ENCODE data around the gene PIK3R1. TPM values are rescaled to one million over a fixed set of nuclear protein-coding genes. Genes with fewer than 3 reads are reported as not detected.
A peak's percentile ranks its signal among the peaks of the same experiment; 100 is the strongest.

Gene PIK3R1
- total RNA-seq, 1 experiment from 2014 or later = 18.9 TPM

DNA sequence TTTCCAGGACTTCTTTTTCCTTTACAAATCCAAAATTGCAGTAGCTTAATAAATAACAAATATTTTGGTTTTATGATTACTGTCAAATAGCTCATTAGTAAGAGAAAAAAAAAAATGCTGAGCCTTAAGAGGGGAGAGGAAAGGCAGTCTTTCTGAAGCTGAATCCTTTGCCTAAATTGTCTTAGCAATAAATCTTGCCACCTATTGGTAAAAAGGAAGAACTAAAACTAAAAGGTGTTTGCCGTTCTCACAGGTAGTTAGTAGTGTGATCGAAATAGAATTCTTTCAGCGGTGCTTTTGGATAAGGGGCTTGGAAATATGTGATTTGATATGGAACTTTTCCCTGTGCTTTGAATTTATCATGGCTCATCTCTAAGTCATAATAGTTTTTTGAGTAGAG, 31.2 kb downstream of the PIK3R1 start:
- DNase-seq (ENCODE audit: low spot score) = no peak
- in situ Hi-C loops (cut with HindIII; ENCODE audit: low sequenced_read_pairs) = no loop called here

DNA sequence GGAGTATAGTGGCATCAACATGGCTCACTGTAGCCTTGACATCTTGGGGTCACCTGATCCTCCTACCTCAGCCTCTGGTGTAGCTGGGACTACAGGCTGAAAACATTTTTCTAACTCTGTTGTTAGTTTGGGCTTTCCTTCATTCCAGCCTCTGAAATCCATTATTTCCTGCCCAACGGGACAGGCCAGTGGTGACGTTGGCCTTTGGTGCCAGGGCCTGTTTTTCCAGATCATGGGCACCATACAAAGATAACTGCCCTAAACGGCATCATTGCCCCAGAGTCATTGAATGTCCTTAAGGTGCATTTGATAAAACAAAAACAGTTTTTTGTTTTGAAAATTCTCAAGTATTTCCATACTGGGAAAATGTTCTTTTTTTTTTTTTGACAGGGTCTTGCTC, 32.1 kb downstream of the PIK3R1 start:
- no peak for DNase-seq (ENCODE audit: low spot score)
- in situ Hi-C loops (cut with HindIII; ENCODE audit: low sequenced_read_pairs) = no loop called here

DNA sequence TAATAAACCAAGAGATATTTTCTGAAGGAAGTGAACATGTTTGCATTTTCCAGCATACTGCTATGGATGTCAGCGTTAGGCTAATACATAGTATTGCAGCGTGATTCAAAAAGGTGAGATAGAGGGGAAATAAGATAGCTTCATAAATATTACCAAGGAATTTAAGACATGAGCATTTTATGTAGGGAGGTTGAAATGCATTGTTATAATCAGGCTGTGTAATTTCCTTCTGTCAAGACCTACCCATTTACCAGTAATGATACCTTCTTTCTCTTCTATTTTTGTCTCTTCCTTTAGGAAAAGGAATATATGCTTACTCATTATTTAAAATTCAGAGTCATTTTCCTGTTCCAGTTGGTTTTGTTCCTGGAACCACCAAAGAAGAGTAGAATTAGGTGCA, 33.3 kb downstream of the PIK3R1 start:
- no peak for DNase-seq (ENCODE audit: low spot score)
- in situ Hi-C loops (cut with HindIII; ENCODE audit: low sequenced_read_pairs) = no loop called here

DNA sequence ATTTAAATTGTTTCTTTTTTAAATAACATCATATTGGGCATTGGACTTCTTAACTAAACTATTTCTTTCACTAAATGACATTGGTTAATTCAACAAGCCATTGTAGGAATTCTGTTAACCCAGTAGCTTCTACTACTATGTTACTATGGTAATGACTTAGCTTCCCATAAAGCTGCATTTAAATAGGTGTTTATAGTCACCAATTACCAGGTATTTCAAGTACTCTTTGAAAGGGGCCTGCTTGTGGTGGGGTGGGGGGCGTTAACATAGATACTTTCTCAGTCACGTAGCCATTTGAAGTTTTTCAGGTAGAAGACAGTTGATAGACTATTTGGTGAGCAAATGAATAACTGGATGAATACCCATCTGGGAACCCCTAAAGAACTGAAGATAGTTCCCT, 34.0 kb downstream of the PIK3R1 start:
- in situ Hi-C loops (cut with HindIII; ENCODE audit: low sequenced_read_pairs) = no loop called here
- no peak for DNase-seq (ENCODE audit: low spot score)

DNA sequence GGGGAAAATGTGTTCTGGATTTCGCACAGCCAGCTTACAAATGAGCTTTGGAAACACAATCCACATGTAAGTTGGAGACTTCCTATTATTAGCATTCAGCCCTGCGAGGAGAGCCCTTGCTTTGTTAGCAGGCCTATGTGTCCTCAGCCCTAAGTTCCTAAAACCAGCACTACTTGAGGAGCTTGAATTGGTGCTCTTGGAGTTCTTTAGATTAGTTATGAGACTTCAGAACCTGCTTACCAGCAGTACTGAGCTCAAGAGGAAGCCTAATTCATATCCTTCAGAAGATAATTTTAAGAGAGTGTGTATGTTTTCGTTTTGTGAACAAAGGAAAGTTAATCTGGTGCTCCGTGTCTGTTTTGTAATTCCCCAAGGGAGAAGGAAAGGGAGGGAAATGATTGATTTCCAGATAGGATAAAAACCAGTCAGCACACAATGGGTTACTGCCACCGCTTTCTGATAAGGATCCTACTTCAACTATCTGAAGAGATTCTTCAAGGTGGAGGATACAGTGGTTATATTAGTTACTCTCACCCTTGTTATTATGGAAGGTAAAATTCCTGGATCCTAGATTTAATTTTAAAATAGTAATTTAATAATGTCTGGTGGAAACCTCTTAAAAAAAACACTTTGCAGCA, 35.2 kb downstream of the PIK3R1 start:
- in situ Hi-C loops (cut with HindIII; ENCODE audit: low sequenced_read_pairs) = no loop called here
- DNase-seq (ENCODE audit: low spot score) = no peak

DNA sequence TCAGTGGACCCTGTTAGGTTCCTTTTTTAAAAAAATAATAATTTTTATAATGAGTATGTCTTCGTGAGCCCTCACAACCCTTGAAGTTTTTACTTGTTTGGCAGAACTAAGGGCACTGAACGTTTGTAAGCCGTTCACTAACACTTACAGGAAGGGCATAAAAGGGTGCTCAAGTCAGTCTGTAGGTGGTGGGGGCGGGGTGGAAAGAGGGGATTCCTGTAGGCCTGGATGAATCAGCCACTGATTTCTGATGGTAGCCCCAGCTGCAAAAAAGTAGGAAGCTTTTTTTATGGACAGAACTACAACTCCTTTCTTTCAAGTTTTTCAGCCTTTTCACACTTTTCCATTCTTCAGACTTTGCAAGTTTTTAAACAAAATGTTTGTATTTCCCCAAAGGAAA, 35.8 kb downstream of the PIK3R1 start:
- in situ Hi-C loops (cut with HindIII; ENCODE audit: low sequenced_read_pairs) = no loop called here
- no peak for DNase-seq (ENCODE audit: low spot score)

DNA sequence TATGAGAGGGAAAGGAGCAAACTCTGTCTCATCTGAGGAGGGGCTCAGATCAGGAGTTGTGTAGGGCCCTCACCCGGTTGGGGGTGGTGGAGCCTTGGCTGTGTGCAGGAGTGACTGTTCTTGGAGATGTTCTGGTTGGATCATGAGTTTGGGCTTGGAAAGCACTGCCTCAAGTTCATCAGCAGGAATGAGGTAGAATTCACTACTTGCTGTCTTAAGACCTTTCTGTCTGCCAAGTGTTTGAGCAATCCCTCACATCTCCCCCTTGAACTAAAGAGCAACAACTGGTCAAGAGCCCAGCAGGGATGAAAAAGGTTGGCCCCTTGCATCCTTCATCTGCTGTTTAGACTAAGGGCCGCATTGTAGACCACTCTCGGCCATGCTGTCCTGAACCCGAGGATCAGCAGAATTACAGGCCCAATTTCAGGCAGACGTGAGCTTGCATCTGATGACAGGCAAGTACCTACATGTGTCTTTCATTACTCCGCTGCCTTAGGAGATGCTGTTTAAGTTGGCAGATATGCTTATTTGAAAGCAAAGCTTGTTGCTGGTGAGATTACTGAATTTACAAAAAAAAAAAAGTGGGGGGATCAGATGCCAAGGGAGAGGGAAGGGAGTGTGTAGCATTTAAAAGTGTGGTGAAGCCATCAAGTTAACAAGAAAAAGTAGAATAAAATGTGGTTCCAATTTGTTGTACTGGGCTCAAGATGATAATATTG, 36.4 kb downstream of the PIK3R1 start:
- in situ Hi-C loops (cut with HindIII; ENCODE audit: low sequenced_read_pairs) = no loop called here

DNA sequence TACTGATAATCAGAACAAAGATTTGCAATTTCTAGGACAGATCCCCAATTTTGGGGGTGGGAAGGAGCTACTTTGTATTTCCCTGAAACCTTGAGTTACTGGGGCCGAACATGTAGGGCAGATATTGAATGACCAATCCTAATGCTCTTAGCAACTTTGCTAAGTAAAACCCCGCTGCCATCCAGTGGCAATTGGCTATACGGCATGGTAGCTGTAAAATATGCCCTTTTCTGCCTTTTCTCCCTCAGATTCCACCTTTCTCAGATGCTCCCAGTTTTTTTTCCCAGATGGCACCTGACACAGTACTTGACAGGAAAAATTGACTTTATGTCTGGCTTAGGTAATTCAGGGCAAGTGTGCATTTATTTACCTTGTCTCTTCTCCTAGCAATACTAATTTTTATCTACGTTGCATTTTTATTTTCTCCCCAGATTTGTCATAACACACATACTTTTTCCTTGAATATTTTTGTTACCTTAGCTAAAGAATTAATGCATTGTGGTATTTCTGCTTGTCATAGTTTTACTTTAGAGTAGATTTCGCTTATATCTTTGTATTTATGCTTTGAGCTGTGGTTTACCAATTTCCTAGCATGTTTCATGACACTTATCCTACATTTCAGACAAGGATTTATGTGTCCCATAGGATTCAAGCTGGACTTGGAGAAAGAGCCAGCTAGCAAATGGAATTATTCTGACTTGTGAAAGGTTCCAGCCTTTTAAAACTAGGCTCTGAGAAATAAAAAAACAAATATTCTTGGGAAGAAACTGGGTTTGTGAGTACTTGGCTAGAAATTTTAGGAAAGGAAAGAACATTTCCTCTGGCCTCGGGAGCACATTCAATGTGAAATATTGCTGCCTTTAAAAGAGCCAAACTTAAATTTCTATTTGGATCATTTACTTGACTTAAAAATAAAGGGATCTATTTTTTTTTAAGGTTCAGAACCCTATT, 37.4 kb downstream of the PIK3R1 start:
- in situ Hi-C loops (cut with HindIII; ENCODE audit: low sequenced_read_pairs) = no loop called here
- peak; percentile 86 for DNase-seq (ENCODE audit: low spot score)

More for the DNA sequence above, 36.4 kb downstream of the PIK3R1 start:
- DNase-seq (ENCODE audit: low spot score) = no peak

DNA sequence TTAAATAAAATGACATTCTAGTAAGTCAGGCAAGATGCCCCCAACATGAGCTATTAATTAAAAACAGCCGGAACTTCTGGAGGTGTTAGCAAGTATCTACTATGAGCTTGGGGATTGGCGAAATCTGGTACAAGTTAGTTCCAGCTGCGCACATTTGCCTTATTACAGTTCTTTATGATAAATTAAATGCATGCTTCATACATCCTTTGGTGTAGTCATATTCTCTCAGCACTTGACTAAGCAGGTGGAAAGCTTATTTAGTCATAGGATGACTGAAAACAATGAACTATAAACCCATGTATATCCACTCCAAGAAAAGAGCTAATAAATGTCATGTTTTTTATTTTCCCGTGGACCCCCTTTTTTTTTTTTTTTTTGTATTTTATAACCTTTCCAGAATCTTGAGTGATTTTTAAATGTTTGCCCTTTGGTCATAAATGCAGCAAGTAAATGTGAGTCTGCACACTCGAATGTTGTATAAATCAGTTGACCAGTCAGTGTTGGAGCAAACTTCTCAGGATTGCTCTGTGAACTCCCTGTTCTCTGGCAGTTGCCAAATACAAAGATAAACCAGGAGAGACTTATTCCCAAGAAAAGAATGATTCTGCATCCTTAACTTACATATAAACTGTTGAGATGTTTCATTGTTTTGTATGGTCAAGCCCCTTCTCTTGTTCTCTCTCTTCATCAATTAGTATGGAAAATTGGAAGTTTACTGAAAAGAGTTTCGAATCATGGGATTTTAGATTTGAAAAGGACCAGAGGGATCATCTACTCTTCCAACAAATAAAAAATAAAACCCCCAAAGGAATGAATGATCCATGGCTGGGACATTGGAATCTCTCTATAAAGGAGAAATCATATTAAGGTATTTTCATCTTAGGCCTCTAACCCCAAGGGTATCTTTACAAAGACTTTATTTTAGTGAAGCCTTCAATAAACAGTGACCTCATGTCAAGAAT, 38.3 kb downstream of the PIK3R1 start:
- in situ Hi-C loops (cut with HindIII; ENCODE audit: low sequenced_read_pairs) = no loop called here
- no peak for DNase-seq (ENCODE audit: low spot score)

DNA sequence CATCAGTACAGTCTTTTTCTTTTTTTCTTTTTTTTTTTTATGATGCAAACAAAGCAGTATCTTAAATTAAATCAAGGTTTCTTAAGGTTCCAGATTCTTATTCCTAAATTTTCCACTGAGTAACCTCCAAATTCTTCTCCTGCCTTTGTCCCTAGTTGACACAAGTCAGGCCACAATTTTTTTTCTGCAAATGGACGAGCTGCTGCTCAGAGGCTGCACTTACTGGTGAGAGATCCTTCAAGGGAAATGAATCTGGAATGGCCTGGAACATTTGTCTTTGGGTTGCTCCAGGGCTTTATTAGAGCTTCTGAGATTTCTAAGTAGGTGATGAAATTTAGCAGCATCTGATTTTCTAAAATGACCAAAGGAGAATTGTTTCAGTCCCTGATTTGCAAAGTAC, 39.3 kb downstream of the PIK3R1 start:
- no peak for DNase-seq (ENCODE audit: low spot score)
- in situ Hi-C loops (cut with HindIII; ENCODE audit: low sequenced_read_pairs) = no loop called here

DNA sequence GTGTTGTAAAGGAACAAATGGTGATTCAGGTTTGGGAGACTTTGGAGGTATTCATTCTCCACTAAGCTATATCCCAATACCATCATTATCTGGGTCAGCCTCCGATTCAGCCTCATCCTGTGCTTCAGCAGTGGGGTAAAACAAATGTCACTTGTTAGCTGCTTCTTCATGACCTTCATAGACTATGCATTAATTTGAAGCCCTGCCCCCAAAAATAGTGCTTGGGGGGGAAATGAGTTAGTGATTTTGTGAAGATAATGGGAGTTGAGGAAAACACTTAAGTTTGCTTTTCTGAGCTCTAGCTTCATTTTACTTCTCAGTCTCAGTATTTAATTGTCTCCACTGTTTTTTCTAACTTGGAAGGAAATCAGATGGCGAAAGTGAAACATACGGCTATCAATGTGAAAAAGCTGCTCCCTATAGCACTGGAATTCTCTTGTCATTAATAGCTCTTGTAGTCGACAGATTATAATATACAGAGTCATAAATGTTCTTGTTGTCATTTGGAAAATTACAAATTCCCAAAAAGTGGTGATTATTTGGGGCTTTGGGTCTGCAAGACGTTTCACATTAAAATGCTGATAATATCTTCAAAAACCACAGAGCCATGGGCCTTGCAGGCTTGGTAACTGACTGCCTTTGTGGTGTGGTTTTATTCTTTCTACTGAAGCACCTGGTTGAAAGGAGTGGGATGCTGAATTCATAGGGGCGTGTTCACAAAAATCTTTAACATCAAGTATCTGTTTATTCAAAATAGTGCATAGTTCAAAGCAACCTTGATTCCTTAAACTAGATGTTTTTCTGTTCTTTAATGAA, 40.0 kb downstream of the PIK3R1 start:
- in situ Hi-C loops (cut with HindIII; ENCODE audit: low sequenced_read_pairs) = no loop called here
- DNase-seq (ENCODE audit: low spot score) = no peak

DNA sequence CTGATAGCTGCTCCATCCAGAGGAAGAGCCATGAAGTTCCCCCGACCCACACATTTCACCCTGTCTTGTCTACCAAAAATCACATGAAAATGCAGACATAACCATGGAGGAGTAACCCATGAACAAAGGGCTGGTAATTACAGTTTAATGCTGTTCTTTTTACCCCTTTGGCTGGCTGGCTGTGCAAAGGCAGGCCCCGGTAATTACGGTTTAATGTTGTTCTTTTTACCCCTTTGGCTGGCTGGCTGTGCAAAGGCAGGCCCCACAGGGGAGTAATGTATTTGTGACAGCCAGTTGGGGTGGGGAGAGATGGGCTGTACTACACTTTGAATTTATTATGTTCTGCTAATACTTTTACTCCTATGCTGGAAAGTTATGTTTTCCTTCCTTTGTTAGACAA, 41.7 kb downstream of the PIK3R1 start:
- in situ Hi-C loops (cut with HindIII; ENCODE audit: low sequenced_read_pairs) = no loop called here
- no peak for DNase-seq (ENCODE audit: low spot score)

DNA sequence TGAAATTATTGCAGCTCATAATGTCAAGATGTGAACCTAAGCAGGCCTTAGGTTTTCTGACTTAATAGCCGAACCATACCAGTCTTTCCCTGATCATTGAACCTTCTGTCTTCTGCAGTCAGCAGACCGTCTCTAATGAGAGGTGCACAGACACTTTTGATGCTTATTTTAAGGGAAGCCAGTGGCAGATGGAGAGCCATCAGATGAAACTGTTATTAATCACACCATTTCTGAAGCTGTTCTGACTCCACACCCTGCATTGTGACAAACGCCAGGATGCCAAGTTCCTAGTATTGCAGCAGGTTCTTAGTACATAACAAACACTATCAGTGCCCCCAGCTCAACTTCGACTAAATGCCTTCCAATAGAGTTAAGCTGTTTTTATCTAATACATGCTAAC, 43.0 kb downstream of the PIK3R1 start:
- in situ Hi-C loops (cut with HindIII; ENCODE audit: low sequenced_read_pairs) = no loop called here

DNA sequence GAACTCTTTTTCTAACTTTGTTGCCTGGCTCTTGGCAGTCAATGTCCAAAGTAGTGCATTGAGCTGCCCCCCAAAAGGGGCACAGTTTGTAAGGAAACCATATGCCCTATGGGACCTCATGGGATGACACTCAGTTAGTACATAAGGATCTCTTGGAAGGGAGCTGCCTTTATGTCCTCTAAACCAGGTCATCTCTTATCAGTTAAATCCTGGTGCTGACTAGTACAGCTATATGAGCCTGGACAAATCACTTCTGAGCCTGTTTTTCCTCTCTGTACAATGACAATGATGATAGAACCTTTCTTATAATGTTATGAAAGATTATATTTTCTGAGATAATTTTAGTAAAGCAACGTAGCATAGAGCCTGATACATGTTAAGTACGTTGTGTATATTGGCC, 44.1 kb downstream of the PIK3R1 start:
- DNase-seq (ENCODE audit: low spot score) = no peak
- in situ Hi-C loops (cut with HindIII; ENCODE audit: low sequenced_read_pairs) = no loop called here

More for the DNA sequence above, 43.0 kb downstream of the PIK3R1 start:
- DNase-seq (ENCODE audit: low spot score) = peak; percentile 74

DNA sequence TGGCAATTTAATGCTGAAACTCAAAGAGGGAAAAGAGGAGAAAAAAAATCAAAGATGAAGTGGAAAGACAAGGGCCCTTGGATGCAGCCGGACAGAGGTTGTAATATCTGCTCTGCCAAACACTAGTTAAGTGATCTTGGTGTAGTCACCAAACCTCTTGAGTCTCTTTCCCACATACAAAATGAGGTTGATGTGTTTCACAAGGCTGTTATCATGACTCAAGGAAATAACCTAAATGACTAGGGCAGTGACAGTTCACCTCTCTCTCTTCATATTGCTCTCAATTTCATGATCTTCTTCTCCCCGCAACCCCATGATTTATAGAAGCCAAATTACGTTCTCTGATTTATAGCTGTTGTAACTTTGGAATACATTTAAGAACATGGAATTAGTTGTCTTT, 44.9 kb downstream of the PIK3R1 start:
- DNase-seq (ENCODE audit: low spot score) = no peak
- in situ Hi-C loops (cut with HindIII; ENCODE audit: low sequenced_read_pairs) = no loop called here

DNA sequence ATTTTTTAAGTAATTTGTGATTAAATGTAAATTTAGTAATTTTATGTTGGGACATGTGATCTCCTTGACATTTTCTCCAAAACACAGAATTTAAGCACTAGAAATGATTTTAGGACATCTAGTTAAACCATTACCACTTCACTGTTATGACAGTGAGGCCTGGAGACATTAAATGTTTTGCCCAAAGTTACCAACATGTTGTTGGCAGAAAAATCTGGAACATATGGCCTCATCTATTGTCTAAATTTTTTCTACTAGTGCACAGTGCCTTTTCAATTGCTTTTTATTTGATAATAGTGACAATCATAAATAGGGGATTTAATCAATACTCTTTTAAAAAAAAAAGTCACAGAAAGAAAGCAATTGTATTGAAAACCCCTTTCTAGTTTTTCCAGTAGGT, 45.6 kb downstream of the PIK3R1 start:
- in situ Hi-C loops (cut with HindIII; ENCODE audit: low sequenced_read_pairs) = no loop called here
- peak; percentile 65 for DNase-seq (ENCODE audit: low spot score)

DNA sequence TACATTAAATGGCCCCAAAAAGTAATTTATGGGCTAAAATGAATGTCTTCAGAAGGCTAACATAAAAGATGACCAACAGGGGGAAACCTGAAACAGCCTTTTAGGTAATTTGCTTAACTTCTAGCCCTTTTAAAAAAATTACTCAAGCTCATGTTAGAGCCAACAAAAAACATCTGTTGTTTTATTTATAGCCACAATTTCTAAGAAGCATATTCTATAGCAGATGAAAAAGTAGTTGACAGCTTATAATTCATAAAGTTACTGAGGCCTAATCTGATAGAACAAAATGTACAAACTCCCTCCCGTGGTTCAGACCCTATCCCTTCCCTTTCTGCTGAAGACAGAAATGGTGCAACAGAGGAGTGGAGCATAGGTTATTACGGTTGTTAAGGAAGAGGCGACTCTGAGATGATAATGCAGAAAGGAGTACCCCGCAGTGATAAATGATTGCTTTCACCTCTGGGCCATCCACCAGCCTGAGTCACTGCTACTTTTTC, 46.1 kb downstream of the PIK3R1 start:
- in situ Hi-C loops (cut with HindIII; ENCODE audit: low sequenced_read_pairs) = no loop called here
- DNase-seq (ENCODE audit: low spot score) = no peak
